Neural progenitor cell (in vitro differentiated cells): ENCODE data around the gene SART1.

Experiments used
- EZH2 ChIP-seq: fragments of 200-600 bp; sonication (generic); IDR thresholded peaks from 2 replicates; pipeline ENCODE4 v1.6.1; 2017; ENCODE audit warnings: antibody characterized with exemption, mild to moderate bottlenecking, moderate library complexity
- TF ChIP-seq, protein P1 (sequence below): fragments of 200-600 bp; sonication (generic); IDR thresholded peaks from 2 replicates; pipeline ENCODE4 v1.5.1; 2017; ENCODE audit warnings: antibody characterized with exemption, mild to moderate bottlenecking

DNA sequence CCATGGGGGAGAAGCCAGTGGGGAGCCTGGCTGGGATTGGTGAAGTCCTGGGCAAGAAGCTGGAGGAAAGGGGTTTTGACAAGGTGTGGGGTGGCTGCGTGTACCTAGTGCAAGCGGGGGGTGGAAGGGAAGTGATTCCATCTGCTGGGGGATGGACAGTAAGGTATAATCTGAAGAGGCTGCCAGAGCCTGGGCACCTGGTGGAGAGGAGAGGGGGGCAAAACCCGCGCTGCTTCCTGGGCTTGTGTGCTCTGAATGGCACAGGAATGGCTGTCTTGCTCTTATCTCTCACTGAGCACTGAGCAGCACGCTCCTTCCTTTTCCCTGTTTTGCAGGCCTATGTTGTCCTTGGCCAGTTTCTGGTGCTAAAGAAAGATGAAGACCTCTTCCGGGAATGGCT, 41.8 kb downstream of the SART1 start:
- no peak for TF ChIP-seq EZH2
- TF ChIP-seq, protein P1, sequence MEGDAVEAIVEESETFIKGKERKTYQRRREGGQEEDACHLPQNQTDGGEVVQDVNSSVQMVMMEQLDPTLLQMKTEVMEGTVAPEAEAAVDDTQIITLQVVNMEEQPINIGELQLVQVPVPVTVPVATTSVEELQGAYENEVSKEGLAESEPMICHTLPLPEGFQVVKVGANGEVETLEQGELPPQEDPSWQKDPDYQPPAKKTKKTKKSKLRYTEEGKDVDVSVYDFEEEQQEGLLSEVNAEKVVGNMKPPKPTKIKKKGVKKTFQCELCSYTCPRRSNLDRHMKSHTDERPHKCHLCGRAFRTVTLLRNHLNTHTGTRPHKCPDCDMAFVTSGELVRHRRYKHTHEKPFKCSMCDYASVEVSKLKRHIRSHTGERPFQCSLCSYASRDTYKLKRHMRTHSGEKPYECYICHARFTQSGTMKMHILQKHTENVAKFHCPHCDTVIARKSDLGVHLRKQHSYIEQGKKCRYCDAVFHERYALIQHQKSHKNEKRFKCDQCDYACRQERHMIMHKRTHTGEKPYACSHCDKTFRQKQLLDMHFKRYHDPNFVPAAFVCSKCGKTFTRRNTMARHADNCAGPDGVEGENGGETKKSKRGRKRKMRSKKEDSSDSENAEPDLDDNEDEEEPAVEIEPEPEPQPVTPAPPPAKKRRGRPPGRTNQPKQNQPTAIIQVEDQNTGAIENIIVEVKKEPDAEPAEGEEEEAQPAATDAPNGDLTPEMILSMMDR = no peak
